GM10266 (cell line): ENCODE measurements around the gene KIAA1755.
"Not testable (repeated sequence)": the region's sequence is repeated elsewhere in the genome, so short reads cannot be mapped to it uniquely, and the experiment has no call there.

ENCODE experiments used
- DNase-seq: peaks from one replicate; pipeline ENCODE4 v3.0.0; 2012; ENCODE audit errors: extremely low spot score
- CTCF ChIP-seq: IDR thresholded peaks from 2 replicates; pipeline ENCODE4 v1.5.1; 2012; ENCODE audit warnings: mild to moderate bottlenecking, low read depth; ENCODE audit not compliant: control insufficient read depth, insufficient read depth; ENCODE audit errors: missing control alignments

The KIAA1755 gene

GRCh38 chr20:38258545-38259215 lies 1.9 kb downstream of the KIAA1755 start:
- DNase-seq: no peak
- TF ChIP-seq CTCF: no peak

DNA sequence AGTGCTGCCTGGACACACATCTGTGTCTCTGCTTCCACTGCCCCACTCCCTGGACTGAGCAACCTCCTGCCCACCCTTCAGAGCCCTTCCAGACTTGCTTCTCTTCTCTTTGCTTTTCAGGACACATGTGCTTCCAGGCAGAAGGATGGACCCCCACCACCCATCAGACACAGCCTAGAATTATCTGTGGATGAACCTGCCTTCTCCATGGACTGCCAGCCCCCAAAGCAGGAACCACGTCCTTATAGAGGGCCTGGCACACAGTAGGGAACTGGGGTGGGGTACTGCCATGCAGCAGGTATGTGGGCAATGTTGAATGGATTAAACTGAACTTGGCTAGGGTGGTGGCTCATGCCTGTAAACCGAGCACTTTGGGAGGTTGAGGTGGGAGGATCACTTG lies 3.6 kb downstream of the KIAA1755 start:
- TF ChIP-seq CTCF: no peak
- no peak for DNase-seq

- no peak for DNase-seq
- no peak for TF ChIP-seq CTCF
Measured at GRCh38 chr20:38256021-38256420, 4.5 kb downstream of the KIAA1755 start.

GRCh38 chr20:38255393-38255792 lies 5.1 kb downstream of the KIAA1755 start:
- DNase-seq: no peak
- TF ChIP-seq CTCF: no peak

DNA sequence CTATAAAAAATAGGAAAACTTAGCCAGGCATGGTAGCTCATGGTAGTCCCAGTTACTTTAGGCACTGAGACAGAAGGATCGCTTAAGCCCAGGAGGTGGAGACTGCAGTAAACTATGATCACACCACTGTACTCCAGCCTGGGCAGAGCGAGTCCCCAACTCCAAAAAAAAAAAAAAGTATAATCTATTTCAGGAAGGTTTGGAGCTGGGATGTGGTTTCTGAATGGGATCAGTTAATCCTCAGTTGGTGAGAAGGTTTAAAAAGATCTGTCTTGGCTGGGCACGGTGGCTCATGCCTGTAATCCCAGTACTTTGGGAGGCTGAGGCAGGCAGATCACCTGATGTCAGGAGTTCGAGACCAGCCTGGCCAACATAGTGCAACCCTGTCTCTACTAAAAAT lies 5.9 kb downstream of the KIAA1755 start:
- DNase-seq: not testable (repeated sequence)

DNA sequence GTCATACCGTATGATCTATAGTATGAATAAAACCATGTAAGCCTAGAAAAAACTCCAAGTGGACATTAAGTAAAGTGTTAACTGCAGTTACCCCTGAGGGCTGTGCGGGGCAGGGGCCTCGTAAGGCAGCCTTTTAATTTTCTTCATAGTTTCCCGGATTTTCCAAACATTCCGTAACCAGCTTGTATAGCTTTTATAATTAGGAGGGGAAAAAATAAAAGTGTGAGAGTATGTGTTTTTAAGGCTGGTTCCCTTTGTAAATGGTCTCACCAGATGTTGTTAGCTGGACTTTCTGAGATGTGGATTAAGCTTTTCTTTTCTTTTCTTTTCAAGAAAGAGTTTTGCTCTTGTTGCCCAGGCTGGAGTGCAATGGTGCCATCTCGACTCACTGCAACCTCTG lies 7.0 kb downstream of the KIAA1755 start:
- TF ChIP-seq CTCF: no peak
- no peak for DNase-seq

DNA sequence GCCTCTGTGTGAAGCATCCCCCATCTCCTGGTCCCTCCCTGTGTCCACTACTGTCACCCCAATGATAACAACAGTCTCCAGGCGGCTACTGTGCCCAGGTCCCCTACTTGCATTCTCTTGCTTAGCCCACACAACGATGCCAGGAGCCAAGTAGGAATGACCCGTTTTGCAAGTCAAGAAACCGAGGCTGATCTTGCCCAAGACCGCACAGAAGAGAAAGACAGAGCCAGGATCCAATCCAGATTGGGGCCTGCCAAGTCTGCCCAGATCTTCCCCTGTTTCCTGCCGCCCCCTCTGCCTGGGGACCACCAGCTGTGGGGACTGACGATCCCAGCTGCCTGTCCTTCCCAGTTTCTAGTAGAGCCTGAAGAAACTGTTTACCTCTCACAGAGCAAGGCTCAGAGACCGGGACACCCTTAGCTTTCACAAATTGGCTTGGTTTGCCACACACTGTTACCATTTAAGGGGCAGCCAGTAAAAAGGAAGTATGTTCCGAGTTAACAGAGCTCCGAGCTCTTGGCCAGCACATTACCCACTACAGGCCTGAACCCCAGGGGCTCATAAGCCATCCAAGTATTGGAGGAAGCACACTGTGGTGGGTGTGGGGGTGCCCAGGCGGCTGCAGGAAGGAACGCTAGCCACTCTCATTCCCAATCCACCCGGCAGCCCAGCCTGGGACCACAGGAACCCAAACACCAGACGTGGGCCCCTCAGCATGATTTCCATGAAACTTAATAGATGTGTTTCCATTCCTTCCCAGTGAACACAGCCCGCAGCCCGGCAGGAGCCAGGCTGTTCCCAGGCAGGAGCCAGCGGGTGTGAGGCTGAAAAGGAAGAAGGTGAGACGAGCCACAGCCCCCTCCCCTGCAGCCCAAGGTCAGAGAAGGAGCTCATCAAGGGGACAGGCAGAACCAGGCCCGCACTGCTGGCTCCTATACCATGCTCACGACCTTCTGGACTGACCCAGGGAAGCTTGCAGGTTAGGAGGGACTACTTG lies 7.9 kb downstream of the KIAA1755 start:
- TF ChIP-seq CTCF: no peak
- DNase-seq: no peak

GRCh38 chr20:38251441-38251840 lies 9.1 kb downstream of the KIAA1755 start:
- DNase-seq: not testable (repeated sequence)
